ENCODE results near the gene MTCH1.

- TF ChIP-seq, protein P1, sequence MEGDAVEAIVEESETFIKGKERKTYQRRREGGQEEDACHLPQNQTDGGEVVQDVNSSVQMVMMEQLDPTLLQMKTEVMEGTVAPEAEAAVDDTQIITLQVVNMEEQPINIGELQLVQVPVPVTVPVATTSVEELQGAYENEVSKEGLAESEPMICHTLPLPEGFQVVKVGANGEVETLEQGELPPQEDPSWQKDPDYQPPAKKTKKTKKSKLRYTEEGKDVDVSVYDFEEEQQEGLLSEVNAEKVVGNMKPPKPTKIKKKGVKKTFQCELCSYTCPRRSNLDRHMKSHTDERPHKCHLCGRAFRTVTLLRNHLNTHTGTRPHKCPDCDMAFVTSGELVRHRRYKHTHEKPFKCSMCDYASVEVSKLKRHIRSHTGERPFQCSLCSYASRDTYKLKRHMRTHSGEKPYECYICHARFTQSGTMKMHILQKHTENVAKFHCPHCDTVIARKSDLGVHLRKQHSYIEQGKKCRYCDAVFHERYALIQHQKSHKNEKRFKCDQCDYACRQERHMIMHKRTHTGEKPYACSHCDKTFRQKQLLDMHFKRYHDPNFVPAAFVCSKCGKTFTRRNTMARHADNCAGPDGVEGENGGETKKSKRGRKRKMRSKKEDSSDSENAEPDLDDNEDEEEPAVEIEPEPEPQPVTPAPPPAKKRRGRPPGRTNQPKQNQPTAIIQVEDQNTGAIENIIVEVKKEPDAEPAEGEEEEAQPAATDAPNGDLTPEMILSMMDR (IDR thresholded peaks at IDR 0.05; ENCODE audit: low read length), result no peak
- no peak for TF ChIP-seq EZH2 (IDR thresholded peaks at IDR 0.05; ENCODE audit: borderline replicate concordance, low read length)
Measured at GRCh38 chr6:36958775-36959554, 27.0 kb downstream of the MTCH1 start.

All from OCI-LY1 (cell line).